ENCODE measurements around the gene PDGFD. TPM values are rescaled to one million over a fixed set of nuclear protein-coding genes. Genes with fewer than 3 reads are reported as not detected.

The PDGFD gene
- total RNA-seq, 2 experiments from 2014 or later = not detected

- Mint-ChIP-seq H3K4me3 (no peak overlapping the region), H3K9me3 (no peaks in the 10 kb centered on the region), H3K27ac (no peak overlapping the region), H3K4me1 (ENCODE audit: low read depth) (no peaks in the 10 kb centered on the region), H3K36me3 (ENCODE audit: low read depth) (no peaks in the 10 kb centered on the region), H3K27me3 (ENCODE audit: low read depth) (peaks cover 2% of the 10 kb centered on the region)
- intact Hi-C loops (cut with micrococcal nuclease) = no loop called here
- CTCF ChIA-PET = interaction anchor here (0.6 to 0.7 kb wide), 2 partner anchors 235 to 314 kb away, joined by 3 to 5 read pairs; no protein-coding TSS in a partner anchor
- no peak for DNase-seq
Measured at GRCh38 chr11:103997082-103997481, 166.9 kb downstream of the PDGFD start.

- Mint-ChIP-seq H3K36me3 (ENCODE audit: low read depth) (no peaks in the 10 kb centered on the region), H3K27ac (no peak overlapping the region), H3K4me1 (ENCODE audit: low read depth) (no peaks in the 10 kb centered on the region), H3K27me3 (ENCODE audit: low read depth) (peaks cover 2% of the 10 kb centered on the region), H3K4me3 (no peak overlapping the region), H3K9me3 (no peaks in the 10 kb centered on the region)
- intact Hi-C loops (cut with micrococcal nuclease) = no loop called here
- CTCF ChIA-PET = no interaction called here
- no peak for DNase-seq
Measured at GRCh38 chr11:103995896-103996295, 168.1 kb downstream of the PDGFD start.

- Mint-ChIP-seq H3K36me3 (ENCODE audit: low read depth) (no peaks in the 10 kb centered on the region), H3K4me1 (ENCODE audit: low read depth) (no peaks in the 10 kb centered on the region), H3K27me3 (ENCODE audit: low read depth) (peaks cover 2% of the 10 kb centered on the region), H3K9me3 (no peaks in the 10 kb centered on the region), H3K27ac (no peak overlapping the region), H3K4me3 (no peak overlapping the region)
- CTCF ChIA-PET = no interaction called here
- no peak for DNase-seq
- intact Hi-C loops (cut with micrococcal nuclease) = no loop called here
Measured at GRCh38 chr11:103994518-103994917, 169.4 kb downstream of the PDGFD start.

- H3K9me3 Mint-ChIP-seq = no peaks in the 10 kb centered on the region
- CTCF ChIA-PET = no interaction called here
- peaks cover 2% of the 10 kb centered on the region for H3K27me3 Mint-ChIP-seq (ENCODE audit: low read depth)
- H3K4me3 Mint-ChIP-seq = no peak overlapping the region
- intact Hi-C loops (cut with micrococcal nuclease) = no loop called here
- no peak overlapping the region for H3K27ac Mint-ChIP-seq
- no peaks in the 10 kb centered on the region for H3K36me3 Mint-ChIP-seq (ENCODE audit: low read depth)
- H3K4me1 Mint-ChIP-seq (ENCODE audit: low read depth) = no peaks in the 10 kb centered on the region
- DNase-seq = no peak
Measured at GRCh38 chr11:103994094-103994493, 169.9 kb downstream of the PDGFD start.

- peaks cover 2% of the 10 kb centered on the region for H3K27me3 Mint-ChIP-seq (ENCODE audit: low read depth)
- intact Hi-C loops (cut with micrococcal nuclease) = no loop called here
Measured at GRCh38 chr11:103993507-103993906, 170.4 kb downstream of the PDGFD start.

GRCh38 chr11:103988595-103988969, 175.4 kb downstream of the PDGFD start:
- CTCF ChIA-PET = no interaction called here
- Mint-ChIP-seq H3K4me1 (ENCODE audit: low read depth) (no peaks in the 10 kb centered on the region), H3K36me3 (ENCODE audit: low read depth) (no peaks in the 10 kb centered on the region), H3K27ac (no peak overlapping the region), H3K4me3 (no peak overlapping the region), H3K9me3 (no peaks in the 10 kb centered on the region), H3K27me3 (ENCODE audit: low read depth) (peaks cover 2% of the 10 kb centered on the region)
- intact Hi-C loops (cut with micrococcal nuclease) = no loop called here
- DNase-seq = no peak

More at GRCh38 chr11:103993507-103993906, 170.4 kb downstream of the PDGFD start:
- Mint-ChIP-seq H3K9me3 (no peaks in the 10 kb centered on the region), H3K36me3 (ENCODE audit: low read depth) (no peaks in the 10 kb centered on the region), H3K4me1 (ENCODE audit: low read depth) (no peaks in the 10 kb centered on the region), H3K27ac (no peak overlapping the region), H3K4me3 (no peak overlapping the region)
- CTCF ChIA-PET = no interaction called here
- no peak for DNase-seq

GRCh38 chr11:103987629-103988594, 176.0 kb downstream of the PDGFD start:
- Mint-ChIP-seq H3K36me3 (ENCODE audit: low read depth) (no peaks in the 10 kb centered on the region), H3K4me1 (ENCODE audit: low read depth) (no peaks in the 10 kb centered on the region), H3K27me3 (ENCODE audit: low read depth) (peaks cover 2% of the 10 kb centered on the region), H3K4me3 (no peak overlapping the region), H3K9me3 (no peaks in the 10 kb centered on the region), H3K27ac (no peak overlapping the region)
- CTCF ChIA-PET = no interaction called here
- intact Hi-C loops (cut with micrococcal nuclease) = no loop called here
- DNase-seq = no peak

- intact Hi-C loops (cut with micrococcal nuclease) = no loop called here
- H3K27ac Mint-ChIP-seq = no peak overlapping the region
- H3K27me3 Mint-ChIP-seq (ENCODE audit: low read depth) = peaks cover 2% of the 10 kb centered on the region
- no peak for DNase-seq
- no peaks in the 10 kb centered on the region for H3K36me3 Mint-ChIP-seq (ENCODE audit: low read depth)
- H3K9me3 Mint-ChIP-seq = no peaks in the 10 kb centered on the region
- CTCF ChIA-PET = no interaction called here
- H3K4me1 Mint-ChIP-seq (ENCODE audit: low read depth) = no peaks in the 10 kb centered on the region
- H3K4me3 Mint-ChIP-seq = no peak overlapping the region
Measured at GRCh38 chr11:103985041-103985440, 178.9 kb downstream of the PDGFD start.

- Mint-ChIP-seq H3K36me3 (ENCODE audit: low read depth) (no peaks in the 10 kb centered on the region), H3K4me1 (ENCODE audit: low read depth) (no peaks in the 10 kb centered on the region), H3K4me3 (no peak overlapping the region), H3K9me3 (no peaks in the 10 kb centered on the region), H3K27ac (no peak overlapping the region), H3K27me3 (ENCODE audit: low read depth) (no peaks in the 10 kb centered on the region)
- CTCF ChIA-PET = interaction anchor here (0.6 kb wide), 1 partner anchor 38 kb away, joined by 4 read pairs; no protein-coding TSS in a partner anchor
- intact Hi-C loops (cut with micrococcal nuclease) = no loop called here
- DNase-seq = no peak
Measured at GRCh38 chr11:103980108-103980507, 183.8 kb downstream of the PDGFD start.

- H3K9me3 Mint-ChIP-seq = peaks cover 3% of the 10 kb centered on the region
- H3K27ac Mint-ChIP-seq = no peak overlapping the region
- CTCF ChIA-PET = no interaction called here
- no peaks in the 10 kb centered on the region for H3K27me3 Mint-ChIP-seq (ENCODE audit: low read depth)
- no peak overlapping the region for H3K4me3 Mint-ChIP-seq
- H3K4me1 Mint-ChIP-seq (ENCODE audit: low read depth) = no peaks in the 10 kb centered on the region
- intact Hi-C loops (cut with micrococcal nuclease) = no loop called here
- no peaks in the 10 kb centered on the region for H3K36me3 Mint-ChIP-seq (ENCODE audit: low read depth)
- DNase-seq = no peak
Measured at GRCh38 chr11:103978616-103979595, 185.0 kb downstream of the PDGFD start.

- CTCF ChIA-PET = no interaction called here
- H3K27ac Mint-ChIP-seq = no peak overlapping the region
- DNase-seq = no peak
- intact Hi-C loops (cut with micrococcal nuclease) = no loop called here
- peaks cover 2% of the 10 kb centered on the region for H3K27me3 Mint-ChIP-seq (ENCODE audit: low read depth)
- peaks cover 3% of the 10 kb centered on the region for H3K9me3 Mint-ChIP-seq
- H3K4me1 Mint-ChIP-seq (ENCODE audit: low read depth) = no peaks in the 10 kb centered on the region
- H3K4me3 Mint-ChIP-seq = no peak overlapping the region
- no peaks in the 10 kb centered on the region for H3K36me3 Mint-ChIP-seq (ENCODE audit: low read depth)
Measured at GRCh38 chr11:103972013-103972412, 191.9 kb downstream of the PDGFD start.

GRCh38 chr11:103970701-103971249, 193.2 kb downstream of the PDGFD start:
- no peaks in the 10 kb centered on the region for H3K36me3 Mint-ChIP-seq (ENCODE audit: low read depth)
- peaks cover 2% of the 10 kb centered on the region for H3K27me3 Mint-ChIP-seq (ENCODE audit: low read depth)
- intact Hi-C loops (cut with micrococcal nuclease) = no loop called here
- no peak overlapping the region for H3K27ac Mint-ChIP-seq
- CTCF ChIA-PET = no interaction called here
- no peak overlapping the region for H3K4me3 Mint-ChIP-seq
- H3K9me3 Mint-ChIP-seq = peaks cover 3% of the 10 kb centered on the region
- no peaks in the 10 kb centered on the region for H3K4me1 Mint-ChIP-seq (ENCODE audit: low read depth)
- DNase-seq = no peak
